GM23338 (cell line): ENCODE results near the gene KAZN. TPM values are rescaled to one million over a fixed set of nuclear protein-coding genes. Genes with fewer than 3 reads are reported as not detected.

Experiments
- ATAC-seq: fragments of 200-7000 bp; cut with Tn5 transposase; 3 replicates; pipeline ENCODE4 v1.9.1; 2020
- DNase-seq: peaks from one replicate; pipeline ENCODE4 v3.0.0-alpha.2; 2015; ENCODE audit warnings: low spot score
- H2AFZ ChIP-seq: fragments of 200-600 bp; sonication (generic); 2 replicates; pipeline ENCODE4 v1.8.0; 2016; ENCODE audit warnings: antibody characterized with exemption, mild to moderate bottlenecking, moderate library complexity
- H3F3A ChIP-seq: fragments of 200-600 bp; sonication (generic); replicated peaks from 2 replicates; pipeline ENCODE4 v1.8.0; 2017; ENCODE audit warnings: antibody characterized with exemption, mixed run types, low read depth
- H3K27ac ChIP-seq: fragments of 200-600 bp; sonication (generic); 2 replicates; pipeline ENCODE4 v1.6.1; 2016; ENCODE audit warnings: low read depth
- H3K27me3 ChIP-seq: fragments of 200-600 bp; sonication (generic); 2 replicates; pipeline ENCODE4 v1.8.0; 2016; ENCODE audit warnings: mild to moderate bottlenecking, mixed run types, moderate library complexity; ENCODE audit not compliant: insufficient read depth
- H3K36me3 ChIP-seq: fragments of 200-600 bp; sonication (generic); 2 replicates; pipeline ENCODE4 v1.8.0; 2016; ENCODE audit warnings: mild to moderate bottlenecking; ENCODE audit not compliant: insufficient read depth
- H3K4me1 ChIP-seq: fragments of 200-600 bp; sonication (generic); 2 replicates; pipeline ENCODE4 v1.8.0; 2016; ENCODE audit warnings: mild to moderate bottlenecking, moderate library complexity; ENCODE audit not compliant: insufficient read depth
- H3K4me2 ChIP-seq: fragments of 200-600 bp; sonication (generic); 2 replicates; pipeline ENCODE4 v1.7.1; 2017; ENCODE audit warnings: mixed run types
- H3K4me3 ChIP-seq: fragments of 200-600 bp; sonication (generic); 2 replicates; pipeline ENCODE4 v1.6.1; 2016; ENCODE audit warnings: mixed run types
- H3K79me2 ChIP-seq: fragments of 200-600 bp; sonication (generic); replicated peaks from 2 replicates; pipeline ENCODE4 v1.8.0; 2017; ENCODE audit warnings: mild to moderate bottlenecking; ENCODE audit not compliant: insufficient read depth
- H3K9me2 ChIP-seq: fragments of 200-600 bp; sonication (generic); 2 replicates; pipeline ENCODE4 v1.8.0; 2017; ENCODE audit not compliant: insufficient read depth
- H4K20me1 ChIP-seq: fragments of 200-600 bp; sonication (generic); replicated peaks from 2 replicates; pipeline ENCODE4 v1.8.0; 2017; ENCODE audit warnings: mild to moderate bottlenecking; ENCODE audit not compliant: insufficient read depth
- H3K27ac Mint-ChIP-seq: 2 replicates; pipeline ENCODE4 v1.8.0; 2020; ENCODE audit warnings: inconsistent platforms, mild to moderate bottlenecking, moderate library complexity, mixed read lengths
- H3K27me3 Mint-ChIP-seq: 3 replicates; pipeline ENCODE4 v1.8.0; 2022; ENCODE audit warnings: low read depth, mild to moderate bottlenecking, moderate library complexity, mixed read lengths, inconsistent platforms; ENCODE audit not compliant: insufficient read depth, poor library complexity
- H3K36me3 Mint-ChIP-seq: 3 replicates; pipeline ENCODE4 v1.8.0; 2021; ENCODE audit warnings: low read depth, mild to moderate bottlenecking, inconsistent platforms, moderate library complexity, mixed read lengths
- H3K4me1 Mint-ChIP-seq: 3 replicates; pipeline ENCODE4 v1.8.0; 2020; ENCODE audit warnings: mild to moderate bottlenecking, inconsistent platforms, mixed read lengths
- H3K4me3 Mint-ChIP-seq: 3 replicates; pipeline ENCODE4 v1.8.0; 2021; ENCODE audit warnings: moderate library complexity, mild to moderate bottlenecking, inconsistent platforms, mixed read lengths
- H3K9me3 Mint-ChIP-seq: 3 replicates; pipeline ENCODE4 v1.8.0; 2020; ENCODE audit warnings: moderate library complexity, mild to moderate bottlenecking, inconsistent platforms, mixed read lengths
- CREB1 ChIP-seq: fragments of 250-450 bp; sonication (Bioruptor Pico); IDR thresholded peaks from 2 replicates; pipeline ENCODE4 v1.5.0; 2020; ENCODE audit warnings: low read depth, mild to moderate bottlenecking, moderate library complexity
- EZH2 ChIP-seq: fragments of 200-600 bp; sonication (generic); IDR thresholded peaks from one replicate; pipeline ENCODE4 v1.8.0; 2017; ENCODE audit warnings: antibody characterized with exemption, mild to moderate bottlenecking, low read depth; ENCODE audit not compliant: unreplicated experiment
- EZH2phosphoT487 ChIP-seq: fragments of 200-600 bp; sonication (generic); IDR thresholded peaks from one replicate; pipeline ENCODE4 v1.8.1; 2018; ENCODE audit warnings: antibody characterized with exemption; ENCODE audit not compliant: unreplicated experiment
- JUNB ChIP-seq: IDR thresholded peaks from one replicate; pipeline ENCODE4 v1.6.1; 2016; ENCODE audit warnings: antibody characterized with exemption; ENCODE audit not compliant: unreplicated experiment
- NANOG ChIP-seq: IDR thresholded peaks from 2 replicates; pipeline ENCODE4 v1.6.1; 2016; ENCODE audit warnings: antibody characterized with exemption, borderline replicate concordance
- POLR2AphosphoS5 ChIP-seq: IDR thresholded peaks from 2 replicates; pipeline ENCODE4 v1.6.1; 2016; ENCODE audit warnings: antibody characterized with exemption, low read depth
- STAT1 ChIP-seq: IDR thresholded peaks from one replicate; pipeline ENCODE4 v1.6.1; 2016; ENCODE audit warnings: antibody characterized with exemption; ENCODE audit not compliant: unreplicated experiment
- ZNF114 ChIP-seq: fragments of 250-450 bp; sonication (Bioruptor Pico); IDR thresholded peaks from 2 replicates; pipeline ENCODE4 v1.5.0; 2020; ENCODE audit warnings: mild to moderate bottlenecking, moderate library complexity
- ZNF331 ChIP-seq: fragments of 250-450 bp; sonication (Bioruptor Pico); IDR thresholded peaks from 2 replicates; pipeline ENCODE4 v1.5.0; 2020; ENCODE audit warnings: low read depth, mild to moderate bottlenecking, moderate library complexity
- polyA plus RNA-seq: library from polyadenylated mRNA; unstranded; fragments of >200 nt; fragmentation: Nextera tagmentation; extraction: Ambion mirVana; gene quantifications from 2 replicates; pipeline ENCODE4 v1.2.1, GENCODE V29; 2016
- total RNA-seq: library from RNA; depleted of rRNA; stranded (reverse); fragments of >200 nt; shearing (Covaris generic); gene quantifications from 2 replicates; pipeline ENCODE4 v1.2.3, GENCODE V29; 2014
- TF ChIP-seq, protein P1 (sequence below): IDR thresholded peaks from one replicate; pipeline ENCODE4 v1.6.1; 2018; ENCODE audit warnings: antibody characterized with exemption; ENCODE audit not compliant: unreplicated experiment
- TF ChIP-seq, protein P2 (sequence below): fragments of 250-450 bp; sonication (Bioruptor Pico); IDR thresholded peaks from 2 replicates; pipeline ENCODE4 v1.5.0; 2020; ENCODE audit warnings: mild to moderate bottlenecking, moderate library complexity
- TF ChIP-seq, protein P3 (sequence below), 2 experiments: fragments of 200-600 bp in 1 of 2; sonication (generic) in 1 of 2; conservative IDR thresholded peaks; 2 replicates each; pipeline versions ENCODE4 v1.5.1 to v1.6.1; 2016 to 2017; ENCODE audit warnings: antibody characterized with exemption in 2 of 2, low read depth in 2 of 2, mild to moderate bottlenecking in 2 of 2, moderate library complexity in 1 of 2
- TF ChIP-seq, protein P4 (sequence below): IDR thresholded peaks from 2 replicates; pipeline ENCODE4 v1.6.1; 2016; ENCODE audit warnings: antibody characterized with exemption

The KAZN gene
- total and polyA plus RNA-seq, 2 experiments from 2014 or later = 9.9 to 15.0 TPM

DNA sequence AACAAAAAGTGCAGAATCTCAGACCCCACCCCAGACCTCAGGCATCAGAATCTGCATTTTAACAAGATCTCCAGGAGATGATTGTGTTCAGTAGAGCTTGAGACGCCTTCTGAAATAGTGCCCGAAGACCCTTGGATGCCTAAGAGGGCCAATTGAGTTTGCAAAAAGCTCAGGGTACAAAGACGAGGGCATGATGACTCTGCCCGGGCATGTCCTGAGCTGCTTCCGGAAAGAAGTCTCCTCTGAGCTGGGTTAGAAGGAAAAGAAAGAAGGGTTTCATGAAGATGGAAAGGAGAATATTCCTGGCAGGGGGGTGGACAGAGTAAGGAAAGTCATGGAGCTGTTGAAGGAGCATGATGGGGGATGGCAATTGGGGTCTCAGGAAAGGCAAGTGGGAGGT is 308.9 kb downstream of the KAZN start:
- Histone ChIP-seq H3K4me2 (no peak overlapping the region), H3K4me1 (no peaks in the 10 kb centered on the region), H3K27ac (no peak overlapping the region), H4K20me1 (no peaks in the 10 kb centered on the region; the same call in 1 of the 2 replicates), H3F3A (no peaks in the 10 kb centered on the region), H3K36me3 (no peaks in the 10 kb centered on the region), H3K79me2 (no peaks in the 10 kb centered on the region), H3K27me3 (no peaks in the 10 kb centered on the region), H3K9me2 (no peaks in the 10 kb centered on the region), H2AFZ (no peak overlapping the region), H3K4me3 (no peak overlapping the region)
- H3K9me3 Mint-ChIP-seq = no peaks in the 10 kb centered on the region; the same call in 2 of the 3 replicates
- peaks cover 4% of the 10 kb centered on the region for H3K27me3 Mint-ChIP-seq
- no peaks in the 10 kb centered on the region for H3K36me3 Mint-ChIP-seq
- no peak for DNase-seq
- no peak for TF ChIP-seq STAT1
- TF ChIP-seq, protein P1, sequence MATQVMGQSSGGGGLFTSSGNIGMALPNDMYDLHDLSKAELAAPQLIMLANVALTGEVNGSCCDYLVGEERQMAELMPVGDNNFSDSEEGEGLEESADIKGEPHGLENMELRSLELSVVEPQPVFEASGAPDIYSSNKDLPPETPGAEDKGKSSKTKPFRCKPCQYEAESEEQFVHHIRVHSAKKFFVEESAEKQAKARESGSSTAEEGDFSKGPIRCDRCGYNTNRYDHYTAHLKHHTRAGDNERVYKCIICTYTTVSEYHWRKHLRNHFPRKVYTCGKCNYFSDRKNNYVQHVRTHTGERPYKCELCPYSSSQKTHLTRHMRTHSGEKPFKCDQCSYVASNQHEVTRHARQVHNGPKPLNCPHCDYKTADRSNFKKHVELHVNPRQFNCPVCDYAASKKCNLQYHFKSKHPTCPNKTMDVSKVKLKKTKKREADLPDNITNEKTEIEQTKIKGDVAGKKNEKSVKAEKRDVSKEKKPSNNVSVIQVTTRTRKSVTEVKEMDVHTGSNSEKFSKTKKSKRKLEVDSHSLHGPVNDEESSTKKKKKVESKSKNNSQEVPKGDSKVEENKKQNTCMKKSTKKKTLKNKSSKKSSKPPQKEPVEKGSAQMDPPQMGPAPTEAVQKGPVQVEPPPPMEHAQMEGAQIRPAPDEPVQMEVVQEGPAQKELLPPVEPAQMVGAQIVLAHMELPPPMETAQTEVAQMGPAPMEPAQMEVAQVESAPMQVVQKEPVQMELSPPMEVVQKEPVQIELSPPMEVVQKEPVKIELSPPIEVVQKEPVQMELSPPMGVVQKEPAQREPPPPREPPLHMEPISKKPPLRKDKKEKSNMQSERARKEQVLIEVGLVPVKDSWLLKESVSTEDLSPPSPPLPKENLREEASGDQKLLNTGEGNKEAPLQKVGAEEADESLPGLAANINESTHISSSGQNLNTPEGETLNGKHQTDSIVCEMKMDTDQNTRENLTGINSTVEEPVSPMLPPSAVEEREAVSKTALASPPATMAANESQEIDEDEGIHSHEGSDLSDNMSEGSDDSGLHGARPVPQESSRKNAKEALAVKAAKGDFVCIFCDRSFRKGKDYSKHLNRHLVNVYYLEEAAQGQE = no peak
- no peak for TF ChIP-seq ZNF331 (CRISPR knock-in tag)
- TF ChIP-seq JUNB = no peak
- TF ChIP-seq EZH2phosphoT487 = no peak
- TF ChIP-seq EZH2 = no peak
- TF ChIP-seq, protein P2, sequence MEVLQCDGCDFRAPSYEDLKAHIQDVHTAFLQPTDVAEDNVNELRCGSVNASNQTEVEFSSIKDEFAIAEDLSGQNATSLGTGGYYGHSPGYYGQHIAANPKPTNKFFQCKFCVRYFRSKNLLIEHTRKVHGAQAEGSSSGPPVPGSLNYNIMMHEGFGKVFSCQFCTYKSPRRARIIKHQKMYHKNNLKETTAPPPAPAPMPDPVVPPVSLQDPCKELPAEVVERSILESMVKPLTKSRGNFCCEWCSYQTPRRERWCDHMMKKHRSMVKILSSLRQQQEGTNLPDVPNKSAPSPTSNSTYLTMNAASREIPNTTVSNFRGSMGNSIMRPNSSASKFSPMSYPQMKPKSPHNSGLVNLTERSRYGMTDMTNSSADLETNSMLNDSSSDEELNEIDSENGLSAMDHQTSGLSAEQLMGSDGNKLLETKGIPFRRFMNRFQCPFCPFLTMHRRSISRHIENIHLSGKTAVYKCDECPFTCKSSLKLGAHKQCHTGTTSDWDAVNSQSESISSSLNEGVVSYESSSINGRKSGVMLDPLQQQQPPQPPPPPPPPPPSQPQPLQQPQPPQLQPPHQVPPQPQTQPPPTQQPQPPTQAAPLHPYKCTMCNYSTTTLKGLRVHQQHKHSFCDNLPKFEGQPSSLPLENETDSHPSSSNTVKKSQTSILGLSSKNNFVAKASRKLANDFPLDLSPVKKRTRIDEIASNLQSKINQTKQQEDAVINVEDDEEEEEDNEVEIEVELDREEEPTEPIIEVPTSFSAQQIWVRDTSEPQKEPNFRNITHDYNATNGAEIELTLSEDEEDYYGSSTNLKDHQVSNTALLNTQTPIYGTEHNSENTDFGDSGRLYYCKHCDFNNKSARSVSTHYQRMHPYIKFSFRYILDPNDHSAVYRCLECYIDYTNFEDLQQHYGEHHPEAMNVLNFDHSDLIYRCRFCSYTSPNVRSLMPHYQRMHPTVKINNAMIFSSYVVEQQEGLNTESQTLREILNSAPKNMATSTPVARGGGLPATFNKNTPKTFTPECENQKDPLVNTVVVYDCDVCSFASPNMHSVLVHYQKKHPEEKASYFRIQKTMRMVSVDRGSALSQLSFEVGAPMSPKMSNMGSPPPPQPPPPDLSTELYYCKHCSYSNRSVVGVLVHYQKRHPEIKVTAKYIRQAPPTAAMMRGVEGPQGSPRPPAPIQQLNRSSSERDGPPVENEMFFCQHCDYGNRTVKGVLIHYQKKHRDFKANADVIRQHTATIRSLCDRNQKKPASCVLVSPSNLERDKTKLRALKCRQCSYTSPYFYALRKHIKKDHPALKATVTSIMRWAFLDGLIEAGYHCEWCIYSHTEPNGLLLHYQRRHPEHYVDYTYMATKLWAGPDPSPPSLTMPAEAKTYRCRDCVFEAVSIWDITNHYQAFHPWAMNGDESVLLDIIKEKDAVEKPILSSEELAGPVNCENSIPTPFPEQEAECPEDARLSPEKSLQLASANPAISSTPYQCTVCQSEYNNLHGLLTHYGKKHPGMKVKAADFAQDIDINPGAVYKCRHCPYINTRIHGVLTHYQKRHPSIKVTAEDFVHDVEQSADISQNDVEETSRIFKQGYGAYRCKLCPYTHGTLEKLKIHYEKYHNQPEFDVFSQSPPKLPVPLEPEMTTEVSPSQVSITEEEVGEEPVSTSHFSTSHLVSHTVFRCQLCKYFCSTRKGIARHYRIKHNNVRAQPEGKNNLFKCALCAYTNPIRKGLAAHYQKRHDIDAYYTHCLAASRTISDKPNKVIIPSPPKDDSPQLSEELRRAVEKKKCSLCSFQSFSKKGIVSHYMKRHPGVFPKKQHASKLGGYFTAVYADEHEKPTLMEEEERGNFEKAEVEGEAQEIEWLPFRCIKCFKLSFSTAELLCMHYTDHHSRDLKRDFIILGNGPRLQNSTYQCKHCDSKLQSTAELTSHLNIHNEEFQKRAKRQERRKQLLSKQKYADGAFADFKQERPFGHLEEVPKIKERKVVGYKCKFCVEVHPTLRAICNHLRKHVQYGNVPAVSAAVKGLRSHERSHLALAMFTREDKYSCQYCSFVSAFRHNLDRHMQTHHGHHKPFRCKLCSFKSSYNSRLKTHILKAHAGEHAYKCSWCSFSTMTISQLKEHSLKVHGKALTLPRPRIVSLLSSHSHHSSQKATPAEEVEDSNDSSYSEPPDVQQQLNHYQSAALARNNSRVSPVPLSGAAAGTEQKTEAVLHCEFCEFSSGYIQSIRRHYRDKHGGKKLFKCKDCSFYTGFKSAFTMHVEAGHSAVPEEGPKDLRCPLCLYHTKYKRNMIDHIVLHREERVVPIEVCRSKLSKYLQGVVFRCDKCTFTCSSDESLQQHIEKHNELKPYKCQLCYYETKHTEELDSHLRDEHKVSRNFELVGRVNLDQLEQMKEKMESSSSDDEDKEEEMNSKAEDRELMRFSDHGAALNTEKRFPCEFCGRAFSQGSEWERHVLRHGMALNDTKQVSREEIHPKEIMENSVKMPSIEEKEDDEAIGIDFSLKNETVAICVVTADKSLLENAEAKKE (CRISPR knock-in tag) = no peak
- no peak for TF ChIP-seq POLR2AphosphoS5
- TF ChIP-seq ZNF114 (CRISPR knock-in tag) = no peak
- TF ChIP-seq CREB1 = no peak
- no peak for TF ChIP-seq NANOG
- TF ChIP-seq, protein P3, sequence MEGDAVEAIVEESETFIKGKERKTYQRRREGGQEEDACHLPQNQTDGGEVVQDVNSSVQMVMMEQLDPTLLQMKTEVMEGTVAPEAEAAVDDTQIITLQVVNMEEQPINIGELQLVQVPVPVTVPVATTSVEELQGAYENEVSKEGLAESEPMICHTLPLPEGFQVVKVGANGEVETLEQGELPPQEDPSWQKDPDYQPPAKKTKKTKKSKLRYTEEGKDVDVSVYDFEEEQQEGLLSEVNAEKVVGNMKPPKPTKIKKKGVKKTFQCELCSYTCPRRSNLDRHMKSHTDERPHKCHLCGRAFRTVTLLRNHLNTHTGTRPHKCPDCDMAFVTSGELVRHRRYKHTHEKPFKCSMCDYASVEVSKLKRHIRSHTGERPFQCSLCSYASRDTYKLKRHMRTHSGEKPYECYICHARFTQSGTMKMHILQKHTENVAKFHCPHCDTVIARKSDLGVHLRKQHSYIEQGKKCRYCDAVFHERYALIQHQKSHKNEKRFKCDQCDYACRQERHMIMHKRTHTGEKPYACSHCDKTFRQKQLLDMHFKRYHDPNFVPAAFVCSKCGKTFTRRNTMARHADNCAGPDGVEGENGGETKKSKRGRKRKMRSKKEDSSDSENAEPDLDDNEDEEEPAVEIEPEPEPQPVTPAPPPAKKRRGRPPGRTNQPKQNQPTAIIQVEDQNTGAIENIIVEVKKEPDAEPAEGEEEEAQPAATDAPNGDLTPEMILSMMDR (conservative IDR thresholded peaks at IDR 0.05; ENCODE audit: low read depth in 2 of 2) = no peak
- TF ChIP-seq, protein P4, sequence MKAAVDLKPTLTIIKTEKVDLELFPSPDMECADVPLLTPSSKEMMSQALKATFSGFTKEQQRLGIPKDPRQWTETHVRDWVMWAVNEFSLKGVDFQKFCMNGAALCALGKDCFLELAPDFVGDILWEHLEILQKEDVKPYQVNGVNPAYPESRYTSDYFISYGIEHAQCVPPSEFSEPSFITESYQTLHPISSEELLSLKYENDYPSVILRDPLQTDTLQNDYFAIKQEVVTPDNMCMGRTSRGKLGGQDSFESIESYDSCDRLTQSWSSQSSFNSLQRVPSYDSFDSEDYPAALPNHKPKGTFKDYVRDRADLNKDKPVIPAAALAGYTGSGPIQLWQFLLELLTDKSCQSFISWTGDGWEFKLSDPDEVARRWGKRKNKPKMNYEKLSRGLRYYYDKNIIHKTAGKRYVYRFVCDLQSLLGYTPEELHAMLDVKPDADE = no peak
- H3K27ac Mint-ChIP-seq = peak overlapping the region; percentile 51; the same call in 1 of the 2 replicates
- no peak overlapping the region for H3K4me3 Mint-ChIP-seq
- H3K4me1 Mint-ChIP-seq = peaks cover 9% of the 10 kb centered on the region
- no peak for ATAC-seq
